HepG2 (cell line): ENCODE measurements around the gene WWTR1. TPM values are rescaled to one million over a fixed set of nuclear protein-coding genes. Genes with fewer than 3 reads are reported as not detected.
A peak's percentile ranks its signal among the peaks of the same experiment; 100 is the strongest.

ENCODE experiments used
- ADNP ChIP-seq: sonication (generic); formaldehyde crosslinking; IDR thresholded peaks from 2 replicates; pipeline ENCODE4 v1.4.0; 2020; ENCODE audit warnings: missing genetic modification reagents
- DPF2 ChIP-seq: sonication (generic); formaldehyde crosslinking; IDR thresholded peaks from 2 replicates; pipeline ENCODE4 v1.4.0; 2020; ENCODE audit warnings: mild to moderate bottlenecking, low read depth, missing genetic modification reagents, borderline replicate concordance
- FOXK1 ChIP-seq: sonication (generic); formaldehyde crosslinking; IDR thresholded peaks from 2 replicates; pipeline ENCODE4 v1.4.0; 2020; ENCODE audit warnings: low read depth, missing genetic modification reagents, borderline replicate concordance
- MIER2 ChIP-seq: IDR thresholded peaks from 2 replicates; pipeline ENCODE4 v1.6.1; 2016; ENCODE audit warnings: missing biosample characterization, missing genetic modification reagents
- MIER3 ChIP-seq: IDR thresholded peaks from 2 replicates; pipeline ENCODE4 v1.6.1; 2016; ENCODE audit warnings: missing compliant biosample characterization, borderline replicate concordance
- MZF1 ChIP-seq: sonication (generic); formaldehyde crosslinking; IDR thresholded peaks from 2 replicates; pipeline ENCODE4 v1.8.1; 2023; ENCODE audit warnings: mild to moderate bottlenecking, missing genetic modification reagents, borderline replicate concordance
- NFKBIZ ChIP-seq: IDR thresholded peaks from 2 replicates; pipeline ENCODE4 v1.6.1; 2018; ENCODE audit warnings: missing genetic modification reagents, missing compliant biosample characterization
- RAD51 ChIP-seq: fragments of 450-650 bp; IDR thresholded peaks from 2 replicates; pipeline ENCODE4 v1.6.1; 2016; ENCODE audit warnings: borderline replicate concordance
- REXO4 ChIP-seq: sonication (generic); formaldehyde crosslinking; IDR thresholded peaks from 2 replicates; pipeline ENCODE4 v1.8.0; 2022; ENCODE audit warnings: missing genetic modification reagents, mild to moderate bottlenecking, borderline replicate concordance
- RFX3 ChIP-seq: IDR thresholded peaks from 2 replicates; pipeline ENCODE4 v1.6.1; 2016; ENCODE audit warnings: missing biosample characterization, missing genetic modification reagents
- RXRB ChIP-seq: IDR thresholded peaks from 2 replicates; pipeline ENCODE4 v1.6.1; 2016; ENCODE audit warnings: borderline replicate concordance, missing genetic modification reagents, missing compliant biosample characterization
- STAG1 ChIP-seq: sonication (generic); formaldehyde crosslinking; IDR thresholded peaks from 2 replicates; pipeline ENCODE4 v1.4.0; 2020; ENCODE audit warnings: missing genetic modification reagents
- ZFP62 ChIP-seq: sonication (generic); formaldehyde crosslinking; IDR thresholded peaks from 2 replicates; pipeline ENCODE4 v1.4.0; 2020; ENCODE audit warnings: missing genetic modification reagents
- ZNF232 ChIP-seq: sonication (generic); formaldehyde crosslinking; IDR thresholded peaks from 2 replicates; pipeline ENCODE4 v1.4.0; 2020; ENCODE audit warnings: missing genetic modification reagents, borderline replicate concordance
- polyA plus RNA-seq, 8 experiments: library from polyadenylated mRNA; depleted of rRNA in 3 of 8; stranded (reverse) in 7 of 8; unstranded in 1 of 8; fragments of >200 nt; fragmentation: Illumina TruSeq in 4 of 8; extraction: Trizol in 4 of 8; gene quantifications; 2 replicates each; pipeline versions ENCODE4 v1.2.1 to v1.2.3, GENCODE V29; 2011 to 2016; ENCODE audit warnings: low read depth in 4 of 8, missing spikeins in 1 of 8, mixed read lengths in 1 of 8; ENCODE audit not compliant: insufficient read depth in 1 of 8
- total RNA-seq, 5 experiments: library from RNA; depleted of rRNA; stranded (reverse); fragments of >200 nt; fragmentation: Illumina TruSeq; extraction: Trizol; gene quantifications; 2 replicates each; pipeline ENCODE4 v1.2.3, GENCODE V29; 2016; ENCODE audit warnings: low read depth in 1 of 5
- TF ChIP-seq, protein P1 (sequence below), 2 experiments: IDR thresholded peaks; 2 replicates each; pipeline ENCODE4 v1.6.1; 2011 to 2012; ENCODE audit warnings: low read length in 2 of 2, borderline replicate concordance in 1 of 2, low read depth in 1 of 2, mild to moderate bottlenecking in 1 of 2, moderate library complexity in 1 of 2
- TF ChIP-seq, protein P2 (sequence below): sonication (generic); formaldehyde crosslinking; IDR thresholded peaks from 2 replicates; pipeline ENCODE4 v1.5.1; 2020; ENCODE audit warnings: mild to moderate bottlenecking, missing genetic modification reagents
- TF ChIP-seq, protein P3 (sequence below): sonication (generic); formaldehyde crosslinking; IDR thresholded peaks from 2 replicates; pipeline ENCODE4 v1.4.0; 2020; ENCODE audit warnings: low read depth, missing genetic modification reagents
- TF ChIP-seq, protein P4 (sequence below): sonication (generic); formaldehyde crosslinking; IDR thresholded peaks from 2 replicates; pipeline ENCODE4 v1.5.0; 2020; ENCODE audit warnings: missing genetic modification reagents, mild to moderate bottlenecking, borderline replicate concordance

WWTR1 gene
- total and polyA plus RNA-seq, 2 of the 13 experiments (the other 11 are each of a cell fraction or from before 2014, with no cell fraction given), result 19.7 to 139 TPM

DNA sequence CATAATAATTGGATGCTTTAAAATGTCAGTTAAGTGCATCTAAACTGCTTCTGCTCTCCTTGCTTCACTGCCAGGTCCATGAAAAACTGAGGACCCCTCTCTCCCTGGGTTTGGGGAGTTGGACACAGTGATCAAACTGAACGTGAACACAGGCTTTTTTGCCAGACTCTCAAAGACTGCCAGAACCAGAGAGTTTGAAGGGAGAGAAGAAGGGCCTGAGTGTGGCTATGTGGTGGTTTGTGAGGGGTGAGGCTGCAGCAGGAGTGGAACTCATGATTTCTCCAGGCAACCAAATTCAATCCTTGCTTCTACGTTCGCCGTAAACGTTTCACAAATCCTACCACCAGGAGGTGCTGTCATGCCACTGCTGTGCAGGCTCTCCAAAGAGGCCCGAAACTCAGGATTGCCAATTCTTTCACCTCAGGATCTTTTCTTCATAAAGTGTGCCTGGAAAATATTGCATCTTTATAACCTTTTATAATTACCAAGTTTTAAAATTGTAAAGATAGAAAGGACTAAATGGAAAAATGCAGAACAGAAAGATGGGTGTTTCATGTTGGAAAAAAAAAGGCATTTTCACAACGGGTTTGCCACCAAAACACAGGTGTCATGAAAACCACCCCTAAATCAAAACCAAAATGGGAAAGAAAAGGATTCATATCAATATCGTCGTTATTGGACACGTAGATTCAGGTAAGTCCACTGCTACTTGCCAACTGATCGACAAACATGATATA lies 163.6 kb downstream of the WWTR1 start (continued):
- TF ChIP-seq, protein P1, sequence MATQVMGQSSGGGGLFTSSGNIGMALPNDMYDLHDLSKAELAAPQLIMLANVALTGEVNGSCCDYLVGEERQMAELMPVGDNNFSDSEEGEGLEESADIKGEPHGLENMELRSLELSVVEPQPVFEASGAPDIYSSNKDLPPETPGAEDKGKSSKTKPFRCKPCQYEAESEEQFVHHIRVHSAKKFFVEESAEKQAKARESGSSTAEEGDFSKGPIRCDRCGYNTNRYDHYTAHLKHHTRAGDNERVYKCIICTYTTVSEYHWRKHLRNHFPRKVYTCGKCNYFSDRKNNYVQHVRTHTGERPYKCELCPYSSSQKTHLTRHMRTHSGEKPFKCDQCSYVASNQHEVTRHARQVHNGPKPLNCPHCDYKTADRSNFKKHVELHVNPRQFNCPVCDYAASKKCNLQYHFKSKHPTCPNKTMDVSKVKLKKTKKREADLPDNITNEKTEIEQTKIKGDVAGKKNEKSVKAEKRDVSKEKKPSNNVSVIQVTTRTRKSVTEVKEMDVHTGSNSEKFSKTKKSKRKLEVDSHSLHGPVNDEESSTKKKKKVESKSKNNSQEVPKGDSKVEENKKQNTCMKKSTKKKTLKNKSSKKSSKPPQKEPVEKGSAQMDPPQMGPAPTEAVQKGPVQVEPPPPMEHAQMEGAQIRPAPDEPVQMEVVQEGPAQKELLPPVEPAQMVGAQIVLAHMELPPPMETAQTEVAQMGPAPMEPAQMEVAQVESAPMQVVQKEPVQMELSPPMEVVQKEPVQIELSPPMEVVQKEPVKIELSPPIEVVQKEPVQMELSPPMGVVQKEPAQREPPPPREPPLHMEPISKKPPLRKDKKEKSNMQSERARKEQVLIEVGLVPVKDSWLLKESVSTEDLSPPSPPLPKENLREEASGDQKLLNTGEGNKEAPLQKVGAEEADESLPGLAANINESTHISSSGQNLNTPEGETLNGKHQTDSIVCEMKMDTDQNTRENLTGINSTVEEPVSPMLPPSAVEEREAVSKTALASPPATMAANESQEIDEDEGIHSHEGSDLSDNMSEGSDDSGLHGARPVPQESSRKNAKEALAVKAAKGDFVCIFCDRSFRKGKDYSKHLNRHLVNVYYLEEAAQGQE (IDR thresholded peaks at IDR 0.05; ENCODE audit: borderline replicate concordance in 1 of 2, low read depth in 1 of 2, low read length in 2 of 2), result no peak
- TF ChIP-seq RAD51, result no peak
- TF ChIP-seq ADNP (CRISPR knock-in tag), result no peak
- no peak for TF ChIP-seq RXRB
- TF ChIP-seq MIER3 (CRISPR knock-in tag), result 0 out of 2 replicates have a peak, but pooled peaks have one; percentile 17
- TF ChIP-seq, protein P2, sequence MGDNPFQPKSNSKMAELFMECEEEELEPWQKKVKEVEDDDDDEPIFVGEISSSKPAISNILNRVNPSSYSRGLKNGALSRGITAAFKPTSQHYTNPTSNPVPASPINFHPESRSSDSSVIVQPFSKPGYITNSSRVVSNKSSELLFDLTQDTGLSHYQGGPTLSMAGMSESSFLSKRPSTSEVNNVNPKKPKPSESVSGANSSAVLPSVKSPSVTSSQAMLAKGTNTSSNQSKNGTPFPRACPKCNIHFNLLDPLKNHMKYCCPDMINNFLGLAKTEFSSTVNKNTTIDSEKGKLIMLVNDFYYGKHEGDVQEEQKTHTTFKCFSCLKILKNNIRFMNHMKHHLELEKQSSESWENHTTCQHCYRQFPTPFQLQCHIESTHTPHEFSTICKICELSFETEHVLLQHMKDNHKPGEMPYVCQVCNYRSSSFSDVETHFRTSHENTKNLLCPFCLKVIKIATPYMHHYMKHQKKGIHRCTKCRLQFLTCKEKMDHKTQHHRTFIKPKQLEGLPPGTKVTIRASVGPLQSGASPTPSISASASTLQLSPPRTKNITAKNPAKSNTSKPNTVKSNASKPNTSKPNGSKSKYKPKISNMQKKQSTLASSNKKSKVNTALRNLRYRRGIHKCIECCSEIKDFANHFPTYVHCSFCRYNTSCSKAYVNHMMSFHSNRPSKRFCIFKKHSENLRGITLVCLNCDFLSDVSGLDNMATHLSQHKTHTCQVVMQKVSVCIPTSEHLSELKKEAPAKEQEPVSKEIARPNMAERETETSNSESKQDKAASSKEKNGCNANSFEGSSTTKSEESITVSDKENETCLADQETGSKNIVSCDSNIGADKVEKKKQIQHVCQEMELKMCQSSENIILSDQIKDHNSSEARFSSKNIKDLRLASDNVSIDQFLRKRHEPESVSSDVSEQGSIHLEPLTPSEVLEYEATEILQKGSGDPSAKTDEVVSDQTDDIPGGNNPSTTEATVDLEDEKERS, result 0 out of 2 replicates have a peak, but pooled peaks have one; percentile 5
- no peak for TF ChIP-seq ZNF232 (CRISPR knock-in tag)
- TF ChIP-seq RFX3 (CRISPR knock-in tag), result no peak
- no peak for TF ChIP-seq MZF1 (CRISPR knock-in tag)
- TF ChIP-seq DPF2 (CRISPR knock-in tag), result no peak
- no peak for TF ChIP-seq MIER2 (CRISPR knock-in tag)
- TF ChIP-seq STAG1 (CRISPR knock-in tag), result peak; percentile 95
- TF ChIP-seq REXO4, result no peak
- TF ChIP-seq, protein P3, sequence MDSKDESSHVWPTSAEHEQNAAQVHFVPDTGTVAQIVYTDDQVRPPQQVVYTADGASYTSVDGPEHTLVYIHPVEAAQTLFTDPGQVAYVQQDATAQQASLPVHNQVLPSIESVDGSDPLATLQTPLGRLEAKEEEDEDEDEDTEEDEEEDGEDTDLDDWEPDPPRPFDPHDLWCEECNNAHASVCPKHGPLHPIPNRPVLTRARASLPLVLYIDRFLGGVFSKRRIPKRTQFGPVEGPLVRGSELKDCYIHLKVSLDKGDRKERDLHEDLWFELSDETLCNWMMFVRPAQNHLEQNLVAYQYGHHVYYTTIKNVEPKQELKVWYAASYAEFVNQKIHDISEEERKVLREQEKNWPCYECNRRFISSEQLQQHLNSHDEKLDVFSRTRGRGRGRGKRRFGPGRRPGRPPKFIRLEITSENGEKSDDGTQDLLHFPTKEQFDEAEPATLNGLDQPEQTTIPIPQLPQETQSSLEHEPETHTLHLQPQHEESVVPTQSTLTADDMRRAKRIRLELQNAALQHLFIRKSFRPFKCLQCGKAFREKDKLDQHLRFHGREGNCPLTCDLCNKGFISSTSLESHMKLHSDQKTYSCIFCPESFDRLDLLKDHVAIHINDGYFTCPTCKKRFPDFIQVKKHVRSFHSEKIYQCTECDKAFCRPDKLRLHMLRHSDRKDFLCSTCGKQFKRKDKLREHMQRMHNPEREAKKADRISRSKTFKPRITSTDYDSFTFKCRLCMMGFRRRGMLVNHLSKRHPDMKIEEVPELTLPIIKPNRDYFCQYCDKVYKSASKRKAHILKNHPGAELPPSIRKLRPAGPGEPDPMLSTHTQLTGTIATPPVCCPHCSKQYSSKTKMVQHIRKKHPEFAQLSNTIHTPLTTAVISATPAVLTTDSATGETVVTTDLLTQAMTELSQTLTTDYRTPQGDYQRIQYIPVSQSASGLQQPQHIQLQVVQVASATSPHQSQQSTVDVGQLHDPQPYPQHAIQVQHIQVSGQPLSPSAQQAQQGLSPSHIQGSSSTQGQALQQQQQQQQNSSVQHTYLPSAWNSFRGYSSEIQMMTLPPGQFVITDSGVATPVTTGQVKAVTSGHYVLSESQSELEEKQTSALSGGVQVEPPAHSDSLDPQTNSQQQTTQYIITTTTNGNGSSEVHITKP (CRISPR knock-in tag), result no peak
- TF ChIP-seq NFKBIZ (CRISPR knock-in tag), result no peak
- TF ChIP-seq FOXK1 (CRISPR knock-in tag), result no peak
- TF ChIP-seq ZFP62, result no peak
- TF ChIP-seq, protein P4, sequence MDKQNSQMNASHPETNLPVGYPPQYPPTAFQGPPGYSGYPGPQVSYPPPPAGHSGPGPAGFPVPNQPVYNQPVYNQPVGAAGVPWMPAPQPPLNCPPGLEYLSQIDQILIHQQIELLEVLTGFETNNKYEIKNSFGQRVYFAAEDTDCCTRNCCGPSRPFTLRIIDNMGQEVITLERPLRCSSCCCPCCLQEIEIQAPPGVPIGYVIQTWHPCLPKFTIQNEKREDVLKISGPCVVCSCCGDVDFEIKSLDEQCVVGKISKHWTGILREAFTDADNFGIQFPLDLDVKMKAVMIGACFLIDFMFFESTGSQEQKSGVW (CRISPR knock-in tag), result no peak
